Right lobe of liver (tissue), 4 donors: Measurements from ENCODE around the gene ALDH4A1.

Experiments
- CTCF ChIP-seq, 4 donors: fragments of 200-600 bp in 3 of 4; fragments of 450-650 bp in 1 of 4; IDR thresholded peaks; one replicate each; pipeline versions ENCODE4 v1.5.1 to v1.8.0; 2016 to 2022; ENCODE audit warnings: antibody characterized with exemption in 4 of 4, mild to moderate bottlenecking in 2 of 4
- POLR2A ChIP-seq: fragments of 450-650 bp; IDR thresholded peaks from one replicate; pipeline ENCODE4 v1.6.1; 2017; ENCODE audit warnings: antibody characterized with exemption, mild to moderate bottlenecking
- donor health status: DM: no; HTN: no; CAD: no.
- donor health status: DM: no; HTN: no; CAD: no.
- donor health status: DM: no; HTN: yes; CAD: no.

- TF ChIP-seq POLR2A: no peak
- TF ChIP-seq CTCF (IDR thresholded peaks at IDR 0.05): no peak
These were observed 22.9 kb upstream of the ALDH4A1 start for GRCh38 chr1:18925279-18925678.
